H1 (cell line): Measurements from ENCODE around the gene MIA2. TPM values are rescaled to one million over a fixed set of nuclear protein-coding genes. Genes with fewer than 3 reads are reported as not detected.

Experiments
- CTCF ChIA-PET: fragments of 300-600 bp; sonication (Branson Sonifier 250); formaldehyde crosslinking; loops from one replicate; lab custom pipeline; 2021; ENCODE audit not compliant: partially characterized antibody; lab: Charles Lee
- POLR2A ChIA-PET: fragments of 300-600 bp; sonication (Branson Sonifier 250); formaldehyde crosslinking; loops from one replicate; lab custom pipeline; 2021; ENCODE audit warnings: inconsistent platforms; ENCODE audit not compliant: partially characterized antibody; lab: Charles Lee
- DNase-seq, 2 experiments: peaks; one replicate each; pipeline versions ENCODE4 v3.0.0 to v3.0.0-alpha.2; 2010 to 2022; ENCODE audit warnings: low spot score in 2 of 2, low read depth in 1 of 2, mixed read lengths in 1 of 2
- FAIRE-seq: peaks from 2 replicates; lab custom pipeline; 2011; peaks lifted over from hg19 to GRCh38; lab: Jason Lieb, UNC
- H2AFZ ChIP-seq: 2 replicates; pipeline ENCODE4 v1.8.1; 2012; ENCODE audit warnings: low read length, inconsistent platforms
- H2AK5ac ChIP-seq: 2 replicates; pipeline ENCODE4 v1.6.1; 2013; ENCODE audit warnings: low read depth, low read length
- H2BK120ac ChIP-seq: replicated peaks from 2 replicates; pipeline ENCODE3; 2013; ENCODE audit warnings: low read depth, low read length, inconsistent platforms
- H2BK12ac ChIP-seq: 2 replicates; pipeline ENCODE4 v1.6.1; 2013; ENCODE audit warnings: low read depth, low read length
- H2BK15ac ChIP-seq: 2 replicates; pipeline ENCODE4 v1.6.1; 2013; ENCODE audit warnings: low read length
- H2BK20ac ChIP-seq: 2 replicates; pipeline ENCODE4 v1.6.1; 2013; ENCODE audit warnings: low read length
- H2BK5ac ChIP-seq: 2 replicates; pipeline ENCODE4 v1.6.1; 2013; ENCODE audit warnings: low read depth, low read length
- H3K14ac ChIP-seq: 2 replicates; pipeline ENCODE4 v1.6.1; 2013; ENCODE audit warnings: inconsistent platforms; ENCODE audit not compliant: insufficient read length
- H3K18ac ChIP-seq: 2 replicates; pipeline ENCODE4 v1.6.1; 2013; ENCODE audit warnings: low read length; ENCODE audit errors: extremely low read depth
- H3K23ac ChIP-seq: 2 replicates; pipeline ENCODE4 v1.6.1; 2013; ENCODE audit warnings: inconsistent platforms; ENCODE audit not compliant: insufficient read length
- H3K23me2 ChIP-seq: 2 replicates; pipeline ENCODE4 v1.6.1; 2013; ENCODE audit warnings: low read depth, low read length
- H3K27ac ChIP-seq: 2 replicates; pipeline ENCODE4 v1.6.1; 2011; ENCODE audit warnings: low read depth, low read length, inconsistent platforms
- H3K27me3 ChIP-seq, 4 experiments: replicated peaks in 1 of 4; 1 replicate in 1 of 4; 2 replicates in 3 of 4; pipeline versions ENCODE4 v1.6.1 to v1.8.1; 2011 to 2013; ENCODE audit warnings: low read length in 3 of 4, mild to moderate bottlenecking in 3 of 4, inconsistent platforms in 2 of 4, mixed read lengths in 2 of 4, moderate library complexity in 1 of 4; ENCODE audit not compliant: control insufficient read depth in 3 of 4, insufficient read depth in 3 of 4; ENCODE audit errors: extremely low read depth in 1 of 4
- H3K36me3 ChIP-seq, 4 experiments: 2 replicates each; pipeline versions ENCODE4 v1.6.1 to v1.8.1; 2011 to 2013; ENCODE audit warnings: mild to moderate bottlenecking in 4 of 4, low read length in 3 of 4, moderate library complexity in 2 of 4, control low read depth in 1 of 4, inconsistent platforms in 1 of 4; ENCODE audit not compliant: insufficient read depth in 4 of 4, control insufficient read depth in 2 of 4
- H3K4ac ChIP-seq: replicated peaks from 2 replicates; pipeline ENCODE3; 2013; ENCODE audit warnings: low read length, low read depth, mixed read lengths, inconsistent platforms; ENCODE audit not compliant: insufficient read length
- H3K4me1 ChIP-seq, 4 experiments: replicated peaks in 1 of 4; 1 replicate in 1 of 4; 2 replicates in 3 of 4; pipeline versions ENCODE4 v1.6.1 to v1.8.1; 2011 to 2013; ENCODE audit warnings: low read length in 3 of 4, inconsistent platforms in 2 of 4, mixed read lengths in 1 of 4; ENCODE audit not compliant: insufficient read depth in 4 of 4, control insufficient read depth in 3 of 4
- H3K4me2 ChIP-seq, 2 experiments: 2 replicates each; pipeline versions ENCODE4 v1.6.1 to v1.8.1; 2011 to 2013; ENCODE audit warnings: low read depth in 2 of 2, low read length in 2 of 2, control low read depth in 1 of 2, inconsistent platforms in 1 of 2, mild to moderate bottlenecking in 1 of 2; ENCODE audit not compliant: insufficient read depth in 1 of 2
- H3K4me3 ChIP-seq, 4 experiments: fragments of 200-600, 300-600 bp in 1 of 4; sonication (generic), shearing (Covaris generic), sonication (Bioruptor Twin) in 1 of 4; 2 replicates each; pipeline versions ENCODE4 v1.5.1 to v1.8.1; 2011 to 2016; ENCODE audit warnings: low read length in 4 of 4, low read depth in 3 of 4, control low read depth in 2 of 4, inconsistent platforms in 2 of 4, mild to moderate bottlenecking in 2 of 4, mixed read lengths in 1 of 4, moderate library complexity in 1 of 4; ENCODE audit not compliant: insufficient read depth in 2 of 4; ENCODE audit errors: extremely low read depth in 1 of 4
- H3K56ac ChIP-seq: replicated peaks from 2 replicates; pipeline ENCODE3; 2013; ENCODE audit warnings: low read depth, mild to moderate bottlenecking, mixed read lengths, low read length, inconsistent platforms; ENCODE audit not compliant: insufficient read length
- H3K79me1 ChIP-seq: 2 replicates; pipeline ENCODE4 v1.6.1; 2013; ENCODE audit warnings: low read depth, low read length, control low read depth
- H3K79me2 ChIP-seq, 2 experiments: 2 replicates each; pipeline versions ENCODE4 v1.6.1 to v1.8.1; 2012 to 2013; ENCODE audit warnings: low read length in 2 of 2, mild to moderate bottlenecking in 2 of 2, inconsistent platforms in 1 of 2; ENCODE audit not compliant: insufficient read depth in 2 of 2, control insufficient read depth in 1 of 2
- H3K9ac ChIP-seq, 4 experiments: replicated peaks in 1 of 4; 1 replicate in 1 of 4; 2 replicates in 3 of 4; pipeline versions ENCODE4 v1.6.1 to v1.8.1; 2011 to 2013; ENCODE audit warnings: low read depth in 3 of 4, low read length in 3 of 4, control low read depth in 2 of 4, mild to moderate bottlenecking in 2 of 4, moderate library complexity in 2 of 4, inconsistent platforms in 1 of 4; ENCODE audit errors: extremely low read depth in 1 of 4
- H3K9me3 ChIP-seq, 2 experiments: 2 replicates each; pipeline versions ENCODE4 v1.6.1 to v1.8.1; 2012 to 2013; ENCODE audit warnings: mild to moderate bottlenecking in 2 of 2, moderate library complexity in 2 of 2, control low read depth in 1 of 2, inconsistent platforms in 1 of 2, low read depth in 1 of 2, low read length in 1 of 2, mixed read lengths in 1 of 2; ENCODE audit not compliant: insufficient read depth in 2 of 2
- H4K20me1 ChIP-seq, 2 experiments: replicated peaks in 1 of 2; 2 replicates each; pipeline versions ENCODE3 to v1.8.1; 2011 to 2013; ENCODE audit warnings: inconsistent platforms in 2 of 2, low read length in 2 of 2, mild to moderate bottlenecking in 1 of 2; ENCODE audit not compliant: insufficient read depth in 2 of 2, control insufficient read depth in 1 of 2
- H4K5ac ChIP-seq: 2 replicates; pipeline ENCODE4 v1.6.1; 2013; ENCODE audit warnings: low read length, low read depth, mixed read lengths, inconsistent platforms; ENCODE audit not compliant: insufficient read length
- H4K8ac ChIP-seq: 2 replicates; pipeline ENCODE4 v1.8.0; 2013; ENCODE audit warnings: mild to moderate bottlenecking, moderate library complexity, low read length, inconsistent platforms; ENCODE audit not compliant: insufficient read depth; ENCODE audit errors: extremely low read depth
- H4K91ac ChIP-seq: replicated peaks from 2 replicates; pipeline ENCODE3; 2013; ENCODE audit warnings: low read length, mixed read lengths, inconsistent platforms; ENCODE audit not compliant: insufficient read length
- CBX5 ChIP-seq: fragments of 300-800, 300-1000 bp; sonication (generic); IDR thresholded peaks from 2 replicates; pipeline ENCODE4 v1.7.1; 2016; ENCODE audit warnings: antibody characterized with exemption, low read length, low read depth
- CBX8 ChIP-seq: fragments of 300-800, 300-1000 bp; sonication (generic); IDR thresholded peaks from 2 replicates; pipeline ENCODE4 v1.7.1; 2016; ENCODE audit warnings: low read depth, low read length, borderline replicate concordance
- CEBPB ChIP-seq: IDR thresholded peaks from 2 replicates; pipeline ENCODE4 v1.6.1; 2012; ENCODE audit warnings: low read depth, low read length
- CTBP2 ChIP-seq: IDR thresholded peaks from 2 replicates; pipeline ENCODE4 v1.7.0; 2011; ENCODE audit warnings: borderline replicate concordance, mild to moderate bottlenecking, moderate library complexity, mixed read lengths, low read length; ENCODE audit not compliant: insufficient read depth, insufficient read length
- NRF1 ChIP-seq: IDR thresholded peaks from 2 replicates; pipeline ENCODE4 v1.6.1; 2011; ENCODE audit warnings: mild to moderate bottlenecking, low read depth, low read length, improper control_type of control experiment
- SIRT6 ChIP-seq: IDR thresholded peaks from one replicate; pipeline ENCODE4 v1.7.1; 2012; ENCODE audit warnings: low read length, inconsistent platforms
- TCF12 ChIP-seq: IDR thresholded peaks from 2 replicates; pipeline ENCODE4 v1.6.1; 2011; ENCODE audit warnings: low read depth, mild to moderate bottlenecking, low read length
- WGBS, 2 experiments: shearing (Covaris generic) in 1 of 2; methylation state at CpG; one replicate each; pipeline versions ENCODE4 v1.1.6 to v1.1.7; 2013 to 2015; ENCODE audit warnings: low lambda C conversion rate in 2 of 2, mixed read lengths in 2 of 2, inconsistent platforms in 1 of 2, low coverage in 1 of 2, missing lambda C conversion rate in 1 of 2; ENCODE audit not compliant: insufficient replicate concordance in 2 of 2, insufficient coverage in 1 of 2, insufficient read length in 1 of 2; ENCODE audit errors: extremely low coverage in 1 of 2, missing lambda C conversion rate in 1 of 2; 5-methylcytosine and 5-hydroxymethylcytosine counted together
- polyA plus RNA-seq, 7 experiments: library from polyadenylated mRNA; depleted of rRNA in 3 of 7; stranded (reverse) in 5 of 7; unstranded in 2 of 7; fragments of >200 nt in 5 of 7; fragments of 200-250 nt in 2 of 7; gene quantifications; 1 replicate in 5 of 7; 2 replicates in 1 of 7; 4 replicates in 1 of 7; pipeline versions ENCODE4 v1.2.1 to v1.2.3, GENCODE V29; 2011 to 2013; ENCODE audit warnings: missing spikeins in 2 of 7, mixed read lengths in 2 of 7
- total RNA-seq: library from RNA; stranded (reverse); fragmentation: NEBNext Ultra II Directional; extraction: Animal tissue kit (Norgen Biotek cat#: 25700); gene quantifications from 2 replicates; pipeline ENCODE4 v1.2.1, GENCODE V29; 2021

MIA2 gene
- total and polyA plus RNA-seq, 2 of the 8 experiments (the other 6 are each of a cell fraction or from before 2014, with no cell fraction given), result 10.1 to 15.0 TPM

DNA sequence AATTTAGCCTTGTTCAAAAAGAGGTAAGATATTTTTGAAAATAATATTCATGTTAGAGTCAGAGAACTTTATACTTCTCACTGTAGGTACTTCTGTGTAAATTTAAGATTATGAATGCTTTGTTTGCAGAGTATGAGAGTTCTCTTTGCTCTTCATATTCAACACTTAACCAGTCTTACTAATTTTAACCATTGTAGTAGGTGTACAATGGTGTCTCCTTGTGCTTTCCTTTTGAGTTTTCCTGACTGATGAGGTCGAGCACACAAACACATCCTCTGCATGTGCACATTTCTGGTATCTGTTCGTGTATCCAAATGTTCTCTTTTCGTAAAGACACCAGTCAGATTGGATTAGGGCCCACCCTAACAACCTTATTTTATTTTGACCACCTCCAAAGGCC, 45.8 kb downstream of the MIA2 start:
- Histone ChIP-seq H4K8ac (no peak overlapping the region), H2AK5ac (no peak overlapping the region), H3K4me2 (no peak overlapping the region), H4K5ac (no peak overlapping the region), H3K23me2 (no peaks in the 10 kb centered on the region; the same call in 1 of the 2 replicates), H3K56ac (no peak overlapping the region), H3K4me1 (no peaks in the 10 kb centered on the region; a peak in 1 of 7 replicates), H3K27ac (no peak overlapping the region), H2AFZ (no peak overlapping the region), H3K27me3 (no peaks in the 10 kb centered on the region), H2BK5ac (no peak overlapping the region), H3K4me3 (no peak overlapping the region), H2BK120ac (no peak overlapping the region), H3K14ac (no peak overlapping the region), H3K79me1 (no peaks in the 10 kb centered on the region; the same call in 1 of the 2 replicates), H4K20me1 (no peaks in the 10 kb centered on the region), H2BK12ac (no peak overlapping the region), H3K4ac (no peak overlapping the region), H2BK20ac (no peak overlapping the region), H2BK15ac (no peak overlapping the region), H3K9me3 (no peaks in the 10 kb centered on the region), H4K91ac (no peak overlapping the region), H3K79me2 (peaks cover 0 to 10% of the 10 kb centered on the region in 2 experiments; a peak in 2 of 4 replicates), H3K18ac (no peak overlapping the region), H3K9ac (no peak overlapping the region), H3K23ac (no peak overlapping the region), H3K36me3 (peaks cover 2 to 7% (median 3%) of the 10 kb centered on the region in 4 experiments; a peak in 4 of 8 replicates)
- TF ChIP-seq SIRT6 (no peak), CBX5 (no peak), CTBP2 (no peak), CBX8 (no peak), CEBPB (no peak), NRF1 (no peak), TCF12 (no peak)
- ChIA-PET POLR2A (no interaction called here), CTCF (no interaction called here)
- DNase-seq (no peak), FAIRE-seq (no peak)
- WGBS, 2 experiments, result 93% methylated on average over 3 of the region's 3 CpGs; no CpG with 5 or more reads in 1 of the 2 experiments
